ENCODE data around the gene CDKN2AIPNL.

The CDKN2AIPNL gene

DNA sequence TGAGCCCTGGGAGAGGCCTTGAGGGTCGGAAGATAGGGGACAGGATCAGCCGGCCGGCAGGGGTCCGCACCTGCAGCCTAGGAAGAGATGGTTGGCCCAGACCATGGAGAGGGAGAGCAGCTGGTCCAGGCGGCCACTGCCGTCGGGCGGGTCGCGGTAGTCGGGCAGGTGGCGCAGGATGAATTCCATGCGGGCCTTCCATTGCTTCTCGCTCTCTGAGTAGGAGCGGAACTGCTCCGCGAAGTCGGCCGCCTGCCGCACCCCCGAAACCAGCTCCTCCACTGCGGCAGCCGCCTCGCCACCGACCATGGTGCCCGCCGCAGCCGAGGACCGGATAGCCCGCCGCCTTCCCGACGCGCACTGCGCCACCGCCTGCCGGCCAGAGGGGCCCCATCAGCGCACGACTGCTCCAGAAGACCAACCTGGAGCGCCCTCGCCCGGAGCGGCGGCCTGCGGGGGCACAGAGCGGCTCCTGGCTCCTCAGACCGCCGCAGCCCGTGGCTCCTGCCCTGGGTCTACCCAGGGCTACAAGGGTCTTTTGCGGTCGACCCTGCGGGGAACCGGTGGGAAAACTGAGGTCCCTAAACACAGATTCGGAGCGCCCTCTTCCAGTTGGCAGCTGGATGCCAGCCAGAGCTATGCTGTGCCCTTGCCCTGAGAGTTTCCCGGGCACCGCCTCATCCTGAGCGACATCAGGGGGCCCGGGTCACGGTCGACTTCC, at the start of gene CDKN2AIPNL:
CDKN2AIPNL (minus strand) TSS at position 336 of the 721 bp plus-strand sequence; CDS start at position 309, 27 bp downstream.
- peak; percentile 91 to 92 for DNase-seq

DNA sequence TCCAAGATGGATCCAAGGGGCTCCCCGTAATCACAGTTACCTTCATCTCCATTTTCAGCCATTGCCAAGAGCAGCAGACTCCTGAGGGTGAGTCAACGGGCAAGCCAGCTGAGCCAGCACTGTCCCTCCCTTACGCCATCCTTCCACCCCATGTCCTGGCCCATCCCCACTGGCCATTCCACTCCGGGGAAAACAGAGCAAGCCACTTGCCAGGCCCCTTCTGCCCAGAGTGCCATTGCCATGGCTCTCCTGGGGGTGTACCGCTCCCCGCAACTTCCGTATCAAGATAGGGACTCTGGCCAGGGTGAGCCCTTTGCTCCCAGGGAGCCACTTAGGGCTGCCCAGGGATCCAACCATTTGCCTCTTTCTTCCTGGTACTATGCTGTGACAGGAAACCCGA, 48.9 kb upstream of the CDKN2AIPNL start:
- no peak for DNase-seq

- no peak for DNase-seq
Measured at GRCh38 chr5:134459491-134459890, 47.8 kb upstream of the CDKN2AIPNL start.

DNA sequence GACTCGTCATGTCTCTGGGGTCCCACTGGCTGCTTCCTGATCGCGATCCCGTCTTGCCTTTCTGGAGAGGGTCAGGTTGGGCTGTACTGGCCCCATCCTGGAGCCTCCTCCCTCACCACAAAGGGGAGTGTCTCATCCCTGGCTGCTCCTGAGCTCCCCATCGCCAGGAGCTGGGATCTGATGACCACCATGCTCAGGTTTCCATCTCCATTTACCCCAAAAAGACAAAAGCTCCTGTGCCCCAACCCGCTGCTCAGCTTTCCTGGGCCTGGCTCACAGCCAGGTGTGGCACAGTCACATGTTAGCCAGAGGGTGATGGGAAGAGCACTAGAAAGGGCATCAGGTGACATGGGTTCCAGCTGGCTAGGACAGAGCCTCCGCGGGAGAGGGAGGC, 47.3 kb upstream of the CDKN2AIPNL start:
- DNase-seq: no peak

DNA sequence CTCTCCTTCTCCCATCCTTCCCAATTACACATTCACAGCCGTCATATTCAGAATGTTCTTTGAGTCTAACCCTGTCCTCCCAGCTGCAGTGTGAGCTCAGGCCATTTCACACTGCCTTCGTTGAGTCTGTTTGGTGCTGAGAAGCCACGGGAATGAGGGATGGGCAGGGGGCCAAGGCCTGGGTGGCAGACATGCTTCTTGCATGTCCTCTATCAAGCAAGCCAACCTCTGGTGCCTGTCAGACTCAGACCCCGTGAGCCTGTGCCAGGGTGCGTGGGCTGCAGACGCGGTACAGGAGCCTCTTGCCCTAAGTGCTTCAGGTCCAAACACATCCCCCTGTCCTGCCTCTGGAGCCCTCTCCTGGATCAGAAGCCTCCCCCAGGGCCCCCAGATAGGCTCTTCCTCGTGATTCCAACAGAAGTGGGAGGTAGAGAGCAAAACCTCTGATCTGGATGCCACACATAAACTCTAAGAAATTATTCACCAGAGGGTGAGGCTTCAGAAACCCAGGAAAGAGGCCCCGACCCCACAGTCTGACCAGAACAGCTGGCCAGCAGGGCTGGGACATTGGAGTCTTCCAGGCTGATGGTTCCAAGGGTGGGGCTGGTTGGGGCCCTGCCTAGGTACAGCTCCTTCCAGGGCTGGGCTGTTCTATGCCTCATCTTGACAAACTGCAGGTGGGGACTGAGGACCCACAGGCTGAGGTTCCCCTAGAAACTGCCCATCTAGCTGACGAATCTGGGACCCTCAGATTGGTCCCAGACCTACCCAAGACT, 46.7 kb upstream of the CDKN2AIPNL start:
- no peak for DNase-seq

GRCh38 chr5:134457801-134458200, 46.1 kb upstream of the CDKN2AIPNL start:
- DNase-seq: no peak

- no peak for DNase-seq
Measured at GRCh38 chr5:134456825-134457224, 45.1 kb upstream of the CDKN2AIPNL start.

DNA sequence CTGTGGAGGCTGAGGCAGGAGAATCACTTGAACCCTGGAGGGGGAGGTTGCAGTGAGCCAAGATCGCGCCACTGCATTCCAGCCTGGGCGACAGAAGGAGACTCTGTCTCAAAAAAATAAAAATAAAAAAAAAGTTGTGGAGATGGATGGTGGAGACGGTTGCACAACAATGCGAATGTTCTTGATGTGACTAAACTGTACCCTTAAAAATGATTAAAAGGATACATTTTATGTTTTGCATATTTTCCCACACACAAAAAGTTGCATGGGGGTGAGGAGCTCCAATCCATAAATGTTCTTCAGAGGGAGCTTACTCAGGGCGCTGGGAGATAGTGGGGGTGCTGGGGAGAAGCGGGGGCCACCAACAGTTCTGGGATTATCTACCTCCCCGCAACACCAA, 43.8 kb upstream of the CDKN2AIPNL start:
- no peak for DNase-seq

DNA sequence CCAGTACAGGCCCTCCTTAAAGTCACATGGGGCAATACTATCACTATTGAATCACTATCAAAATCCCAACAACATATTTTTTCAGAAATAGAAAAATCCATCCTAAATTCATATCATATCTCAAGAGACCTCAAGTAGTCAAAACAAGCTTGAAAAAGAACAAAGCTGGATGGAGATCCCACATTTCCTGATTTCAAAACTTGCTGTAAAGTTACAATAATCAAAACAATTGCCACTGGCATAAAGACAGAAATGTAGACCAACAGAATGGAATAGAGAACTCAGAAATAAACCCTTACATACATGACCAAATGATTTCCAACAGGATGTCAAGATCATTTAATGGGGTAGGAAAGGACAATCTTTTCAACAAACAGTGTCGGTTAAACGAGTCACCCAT, 41.3 kb upstream of the CDKN2AIPNL start:
- DNase-seq: no peak

- DNase-seq: no peak
Measured at GRCh38 chr5:134451936-134452505, 40.3 kb upstream of the CDKN2AIPNL start.

DNA sequence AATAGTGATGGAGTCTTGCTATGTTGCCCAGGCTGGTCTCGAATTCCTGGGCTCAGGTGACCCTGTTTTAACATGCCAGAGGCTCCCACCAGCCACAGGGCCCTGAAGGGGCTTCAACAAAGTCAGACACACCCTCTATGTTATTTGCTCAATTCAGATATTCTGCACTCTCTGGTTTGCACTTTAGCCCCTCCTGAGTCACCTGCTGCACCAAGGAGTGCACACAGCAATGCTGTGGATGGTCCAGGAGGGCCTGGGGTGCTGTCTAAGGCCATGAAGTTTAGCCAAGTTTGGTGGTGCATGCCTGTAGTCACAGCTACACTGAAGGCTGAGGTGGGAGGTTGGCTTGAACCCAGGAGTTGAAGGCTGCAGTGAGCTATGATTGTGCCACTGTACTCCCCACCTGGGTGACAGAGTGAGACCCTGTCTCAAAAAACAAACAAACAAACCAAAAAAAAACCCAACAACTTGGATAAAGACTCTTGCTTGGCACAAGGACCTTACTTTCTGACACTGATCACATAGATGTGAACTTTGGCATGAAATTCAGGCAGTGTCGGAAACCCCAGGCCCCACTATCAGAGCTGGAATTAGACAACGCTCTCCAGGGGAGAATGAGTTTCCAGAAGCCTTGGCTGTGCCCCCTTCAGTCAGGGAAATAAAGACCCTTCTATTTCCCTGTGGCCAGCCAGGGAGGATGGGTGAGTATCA, 39.7 kb upstream of the CDKN2AIPNL start:
- no peak for DNase-seq

GRCh38 chr5:134450374-134450773, 38.7 kb upstream of the CDKN2AIPNL start:
- no peak for DNase-seq

DNA sequence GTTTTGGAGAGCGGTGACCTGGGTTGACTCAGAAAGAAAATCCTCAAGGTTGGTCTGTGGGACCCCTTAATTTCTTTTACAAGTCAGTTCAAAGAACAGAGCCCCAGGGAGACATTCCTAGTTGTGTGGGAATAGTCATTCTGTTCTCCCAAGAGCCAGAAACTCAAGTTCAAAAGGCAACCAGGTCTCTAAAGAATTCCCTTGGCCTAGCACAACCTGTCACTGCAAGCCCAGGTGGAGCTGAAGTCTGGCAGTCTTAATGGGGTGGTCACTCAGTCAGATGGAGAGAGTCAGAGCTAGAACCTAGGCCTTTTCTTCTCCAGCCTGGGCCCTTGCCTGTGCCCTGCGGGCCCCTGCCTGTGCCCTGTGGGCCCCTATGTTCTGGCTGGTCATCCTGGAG, 37.5 kb upstream of the CDKN2AIPNL start:
- DNase-seq: no peak

DNA sequence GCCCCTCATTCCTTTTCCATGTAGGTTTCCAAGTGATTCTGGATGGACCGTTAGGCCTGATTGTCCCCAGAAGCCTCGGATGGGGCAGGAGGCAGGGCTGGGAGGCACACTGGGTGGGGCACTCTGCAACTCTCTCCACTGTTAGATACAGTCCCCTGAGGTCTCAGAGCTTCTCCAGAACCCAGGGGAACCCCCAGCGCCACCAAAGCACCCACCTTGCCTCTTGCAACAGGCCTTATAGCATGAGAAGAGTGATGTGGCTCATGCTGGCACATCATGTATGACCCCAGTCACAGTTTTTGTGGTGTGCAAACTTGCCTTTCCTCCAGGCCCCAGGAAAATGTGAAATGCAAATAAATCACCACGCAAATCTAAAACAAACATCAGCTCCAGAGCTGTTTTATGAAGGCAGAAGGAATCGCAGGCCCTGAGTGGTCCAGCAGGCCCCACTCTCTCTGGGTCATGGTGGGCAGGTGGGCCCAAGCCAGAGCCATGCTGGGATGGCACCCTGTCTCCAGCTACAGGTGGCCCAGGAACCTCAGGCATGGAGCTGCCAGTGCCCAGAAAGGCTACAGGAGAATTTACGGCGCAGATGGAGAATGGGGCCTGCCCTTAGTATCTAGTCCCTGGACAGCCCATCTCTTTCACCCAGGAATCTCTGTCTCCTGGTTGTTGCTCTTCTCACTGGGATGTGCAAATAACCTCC, 36.3 kb upstream of the CDKN2AIPNL start:
- DNase-seq: no peak

DNA sequence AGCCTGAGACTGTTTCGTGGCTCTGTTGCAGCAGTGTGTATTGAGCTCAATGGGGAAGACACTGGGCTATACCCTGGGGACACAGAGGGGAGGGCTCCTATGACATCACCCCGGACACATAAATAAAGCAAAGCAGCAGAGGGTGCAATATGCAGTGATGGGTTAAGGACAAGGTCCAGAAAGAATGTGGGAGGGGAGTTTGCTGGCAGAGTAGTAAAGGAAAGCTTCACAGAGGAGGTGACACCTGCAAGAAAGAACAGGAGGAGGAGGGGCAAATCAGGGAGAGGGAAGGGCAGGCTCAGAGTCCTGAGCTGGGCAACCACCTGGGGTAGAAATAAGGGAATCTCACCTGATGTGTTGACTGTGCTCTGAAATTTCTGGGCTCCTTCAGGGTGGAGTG, 35.3 kb upstream of the CDKN2AIPNL start:
- DNase-seq: no peak

DNA sequence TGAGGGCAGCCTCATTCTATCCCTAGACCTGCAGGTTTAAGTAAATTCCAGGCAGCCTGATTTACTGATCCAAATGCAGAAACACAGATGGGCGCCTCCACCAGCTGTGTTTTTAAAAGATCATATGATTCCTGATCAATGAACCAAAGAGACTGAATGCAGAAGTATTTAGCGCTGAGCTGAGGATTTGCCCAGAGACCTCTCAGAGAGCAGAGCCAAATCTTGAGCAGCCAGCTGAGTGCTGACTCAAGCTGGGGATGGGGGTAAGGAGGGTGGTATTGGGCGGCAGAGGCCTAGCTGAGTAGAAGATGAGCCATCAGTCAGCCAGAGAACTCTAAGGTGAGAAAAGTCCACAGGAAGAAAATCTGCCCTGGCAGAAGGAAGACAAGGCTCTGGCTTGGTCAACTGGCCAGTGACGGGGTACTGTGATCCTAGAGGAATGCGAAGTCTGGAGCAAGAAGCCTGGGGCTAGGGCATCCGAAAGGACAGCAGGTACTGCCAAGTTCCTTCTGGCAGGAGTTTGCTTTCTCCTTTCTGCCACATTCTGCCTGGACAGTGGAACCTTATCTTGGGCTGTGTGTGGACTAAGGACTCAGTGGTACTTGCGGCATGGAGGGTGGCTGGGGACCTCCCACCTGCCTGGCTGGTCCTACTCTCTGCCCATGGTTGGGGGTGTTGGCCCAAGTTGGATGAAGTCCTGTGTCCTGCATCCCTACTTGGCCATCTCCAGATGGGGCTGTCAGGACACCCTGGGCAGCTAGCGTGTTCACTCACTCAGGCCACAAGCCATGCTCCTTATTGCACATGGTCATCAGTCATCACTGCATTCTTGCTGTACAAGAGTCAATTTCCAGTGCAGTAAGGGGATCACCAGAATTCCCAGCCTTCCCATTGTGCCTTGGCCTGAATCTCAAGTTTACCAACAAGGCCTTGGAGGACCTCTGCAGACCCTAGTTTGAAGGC, 34.5 kb upstream of the CDKN2AIPNL start:
- DNase-seq: no peak

DNA sequence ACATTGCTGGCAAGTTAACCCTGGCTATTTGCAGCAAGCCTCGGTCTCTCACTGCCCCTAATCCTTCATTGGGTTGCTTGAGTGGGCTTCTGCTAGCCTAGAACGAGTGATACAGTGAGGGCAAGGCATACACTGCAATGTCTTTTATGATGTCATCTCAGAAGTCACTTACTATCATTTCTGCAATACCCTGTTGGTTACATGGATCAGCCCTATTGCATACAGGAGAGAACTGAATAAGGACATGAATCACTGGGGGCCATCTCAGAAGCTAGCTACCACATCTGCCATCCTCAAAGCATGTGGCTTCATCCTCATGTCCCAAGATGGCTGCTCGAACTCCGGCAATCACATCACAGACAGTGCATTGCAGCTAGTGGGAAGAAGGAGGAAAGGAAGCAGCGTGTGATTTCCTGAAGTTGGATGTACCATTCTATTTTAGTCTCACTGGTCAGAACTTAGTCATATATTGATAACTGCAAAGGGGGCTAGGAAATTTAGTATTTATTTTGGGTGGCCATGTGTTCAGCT, 33.3 kb upstream of the CDKN2AIPNL start:
- no peak for DNase-seq

- DNase-seq: no peak
Measured at GRCh38 chr5:134440201-134440755, 28.6 kb upstream of the CDKN2AIPNL start.

DNA sequence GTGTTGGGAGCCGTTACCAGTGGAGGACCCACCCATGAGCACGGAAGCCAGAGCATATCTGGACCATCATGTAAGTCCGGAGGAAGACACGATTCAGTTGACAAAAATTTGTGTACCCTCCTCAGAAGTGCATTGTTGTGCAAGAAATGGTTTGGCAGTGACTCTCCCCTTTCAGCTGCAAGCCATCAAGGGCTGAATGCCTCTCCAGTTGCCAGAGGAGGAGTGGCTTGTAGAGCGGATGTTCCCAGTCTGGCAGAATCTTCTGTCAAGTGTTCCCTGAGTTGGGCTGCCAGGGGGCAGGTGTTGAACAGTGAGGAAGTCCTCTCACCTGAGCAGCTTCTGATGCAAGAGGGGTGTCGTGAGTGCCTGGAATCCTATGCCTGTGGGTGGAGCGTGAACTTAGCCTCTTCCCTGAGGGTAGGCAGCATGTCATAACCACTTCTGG, 27.6 kb upstream of the CDKN2AIPNL start:
- DNase-seq: no peak

- no peak for DNase-seq
Measured at GRCh38 chr5:134438721-134439123, 27.0 kb upstream of the CDKN2AIPNL start.
